H1 (cell line): ENCODE data around the gene PAX4. TPM values are rescaled to one million over a fixed set of nuclear protein-coding genes. Genes with fewer than 3 reads are reported as not detected.

ENCODE experiments used
- CTCF ChIA-PET: fragments of 300-600 bp; sonication (Branson Sonifier 250); formaldehyde crosslinking; loops from one replicate; lab custom pipeline; 2021; ENCODE audit not compliant: partially characterized antibody; lab: Charles Lee
- POLR2A ChIA-PET: fragments of 300-600 bp; sonication (Branson Sonifier 250); formaldehyde crosslinking; loops from one replicate; lab custom pipeline; 2021; ENCODE audit warnings: inconsistent platforms; ENCODE audit not compliant: partially characterized antibody; lab: Charles Lee
- DNase-seq, 2 experiments: peaks; one replicate each; pipeline versions ENCODE4 v3.0.0 to v3.0.0-alpha.2; 2010 to 2022; ENCODE audit warnings: low spot score in 2 of 2, low read depth in 1 of 2, mixed read lengths in 1 of 2
- FAIRE-seq: peaks from 2 replicates; lab custom pipeline; 2011; peaks lifted over from hg19 to GRCh38; lab: Jason Lieb, UNC
- H2AFZ ChIP-seq: 2 replicates; pipeline ENCODE4 v1.8.1; 2012; ENCODE audit warnings: low read length, inconsistent platforms
- H2AK5ac ChIP-seq: 2 replicates; pipeline ENCODE4 v1.6.1; 2013; ENCODE audit warnings: low read depth, low read length
- H2BK120ac ChIP-seq: replicated peaks from 2 replicates; pipeline ENCODE3; 2013; ENCODE audit warnings: low read depth, low read length, inconsistent platforms
- H2BK12ac ChIP-seq: 2 replicates; pipeline ENCODE4 v1.6.1; 2013; ENCODE audit warnings: low read depth, low read length
- H2BK15ac ChIP-seq: 2 replicates; pipeline ENCODE4 v1.6.1; 2013; ENCODE audit warnings: low read length
- H2BK20ac ChIP-seq: 2 replicates; pipeline ENCODE4 v1.6.1; 2013; ENCODE audit warnings: low read length
- H2BK5ac ChIP-seq: 2 replicates; pipeline ENCODE4 v1.6.1; 2013; ENCODE audit warnings: low read depth, low read length
- H3K14ac ChIP-seq: 2 replicates; pipeline ENCODE4 v1.6.1; 2013; ENCODE audit warnings: inconsistent platforms; ENCODE audit not compliant: insufficient read length
- H3K18ac ChIP-seq: 2 replicates; pipeline ENCODE4 v1.6.1; 2013; ENCODE audit warnings: low read length; ENCODE audit errors: extremely low read depth
- H3K23ac ChIP-seq: 2 replicates; pipeline ENCODE4 v1.6.1; 2013; ENCODE audit warnings: inconsistent platforms; ENCODE audit not compliant: insufficient read length
- H3K23me2 ChIP-seq: 2 replicates; pipeline ENCODE4 v1.6.1; 2013; ENCODE audit warnings: low read depth, low read length
- H3K27ac ChIP-seq: 2 replicates; pipeline ENCODE4 v1.6.1; 2011; ENCODE audit warnings: low read depth, low read length, inconsistent platforms
- H3K27me3 ChIP-seq, 4 experiments: replicated peaks in 1 of 4; 1 replicate in 1 of 4; 2 replicates in 3 of 4; pipeline versions ENCODE4 v1.6.1 to v1.8.1; 2011 to 2013; ENCODE audit warnings: low read length in 3 of 4, mild to moderate bottlenecking in 3 of 4, inconsistent platforms in 2 of 4, mixed read lengths in 2 of 4, moderate library complexity in 1 of 4; ENCODE audit not compliant: control insufficient read depth in 3 of 4, insufficient read depth in 3 of 4; ENCODE audit errors: extremely low read depth in 1 of 4
- H3K36me3 ChIP-seq, 4 experiments: 2 replicates each; pipeline versions ENCODE4 v1.6.1 to v1.8.1; 2011 to 2013; ENCODE audit warnings: mild to moderate bottlenecking in 4 of 4, low read length in 3 of 4, moderate library complexity in 2 of 4, control low read depth in 1 of 4, inconsistent platforms in 1 of 4; ENCODE audit not compliant: insufficient read depth in 4 of 4, control insufficient read depth in 2 of 4
- H3K4ac ChIP-seq: replicated peaks from 2 replicates; pipeline ENCODE3; 2013; ENCODE audit warnings: low read length, low read depth, mixed read lengths, inconsistent platforms; ENCODE audit not compliant: insufficient read length
- H3K4me1 ChIP-seq, 4 experiments: replicated peaks in 1 of 4; 1 replicate in 1 of 4; 2 replicates in 3 of 4; pipeline versions ENCODE4 v1.6.1 to v1.8.1; 2011 to 2013; ENCODE audit warnings: low read length in 3 of 4, inconsistent platforms in 2 of 4, mixed read lengths in 1 of 4; ENCODE audit not compliant: insufficient read depth in 4 of 4, control insufficient read depth in 3 of 4
- H3K4me2 ChIP-seq, 2 experiments: 2 replicates each; pipeline versions ENCODE4 v1.6.1 to v1.8.1; 2011 to 2013; ENCODE audit warnings: low read depth in 2 of 2, low read length in 2 of 2, control low read depth in 1 of 2, inconsistent platforms in 1 of 2, mild to moderate bottlenecking in 1 of 2; ENCODE audit not compliant: insufficient read depth in 1 of 2
- H3K4me3 ChIP-seq, 4 experiments: fragments of 200-600, 300-600 bp in 1 of 4; sonication (generic), shearing (Covaris generic), sonication (Bioruptor Twin) in 1 of 4; 2 replicates each; pipeline versions ENCODE4 v1.5.1 to v1.8.1; 2011 to 2016; ENCODE audit warnings: low read length in 4 of 4, low read depth in 3 of 4, control low read depth in 2 of 4, inconsistent platforms in 2 of 4, mild to moderate bottlenecking in 2 of 4, mixed read lengths in 1 of 4, moderate library complexity in 1 of 4; ENCODE audit not compliant: insufficient read depth in 2 of 4; ENCODE audit errors: extremely low read depth in 1 of 4
- H3K56ac ChIP-seq: replicated peaks from 2 replicates; pipeline ENCODE3; 2013; ENCODE audit warnings: low read depth, mild to moderate bottlenecking, mixed read lengths, low read length, inconsistent platforms; ENCODE audit not compliant: insufficient read length
- H3K79me1 ChIP-seq: 2 replicates; pipeline ENCODE4 v1.6.1; 2013; ENCODE audit warnings: low read depth, low read length, control low read depth
- H3K79me2 ChIP-seq, 2 experiments: 2 replicates each; pipeline versions ENCODE4 v1.6.1 to v1.8.1; 2012 to 2013; ENCODE audit warnings: low read length in 2 of 2, mild to moderate bottlenecking in 2 of 2, inconsistent platforms in 1 of 2; ENCODE audit not compliant: insufficient read depth in 2 of 2, control insufficient read depth in 1 of 2
- H3K9ac ChIP-seq, 4 experiments: replicated peaks in 1 of 4; 1 replicate in 1 of 4; 2 replicates in 3 of 4; pipeline versions ENCODE4 v1.6.1 to v1.8.1; 2011 to 2013; ENCODE audit warnings: low read depth in 3 of 4, low read length in 3 of 4, control low read depth in 2 of 4, mild to moderate bottlenecking in 2 of 4, moderate library complexity in 2 of 4, inconsistent platforms in 1 of 4; ENCODE audit errors: extremely low read depth in 1 of 4
- H3K9me3 ChIP-seq, 2 experiments: 2 replicates each; pipeline versions ENCODE4 v1.6.1 to v1.8.1; 2012 to 2013; ENCODE audit warnings: mild to moderate bottlenecking in 2 of 2, moderate library complexity in 2 of 2, control low read depth in 1 of 2, inconsistent platforms in 1 of 2, low read depth in 1 of 2, low read length in 1 of 2, mixed read lengths in 1 of 2; ENCODE audit not compliant: insufficient read depth in 2 of 2
- H4K20me1 ChIP-seq, 2 experiments: replicated peaks in 1 of 2; 2 replicates each; pipeline versions ENCODE3 to v1.8.1; 2011 to 2013; ENCODE audit warnings: inconsistent platforms in 2 of 2, low read length in 2 of 2, mild to moderate bottlenecking in 1 of 2; ENCODE audit not compliant: insufficient read depth in 2 of 2, control insufficient read depth in 1 of 2
- H4K5ac ChIP-seq: 2 replicates; pipeline ENCODE4 v1.6.1; 2013; ENCODE audit warnings: low read length, low read depth, mixed read lengths, inconsistent platforms; ENCODE audit not compliant: insufficient read length
- H4K8ac ChIP-seq: 2 replicates; pipeline ENCODE4 v1.8.0; 2013; ENCODE audit warnings: mild to moderate bottlenecking, moderate library complexity, low read length, inconsistent platforms; ENCODE audit not compliant: insufficient read depth; ENCODE audit errors: extremely low read depth
- H4K91ac ChIP-seq: replicated peaks from 2 replicates; pipeline ENCODE3; 2013; ENCODE audit warnings: low read length, mixed read lengths, inconsistent platforms; ENCODE audit not compliant: insufficient read length
- HDAC2 ChIP-seq, 2 experiments: fragments of 300-600 bp in 1 of 2; sonication (generic) in 1 of 2; IDR thresholded peaks; 2 replicates each; pipeline ENCODE4 v1.6.1; 2011 to 2012; ENCODE audit warnings: low read depth in 2 of 2, low read length in 2 of 2, mild to moderate bottlenecking in 2 of 2, moderate library complexity in 2 of 2, borderline replicate concordance in 1 of 2, inconsistent platforms in 1 of 2
- JUND ChIP-seq: IDR thresholded peaks from 2 replicates; pipeline ENCODE4 v1.6.1; 2011; ENCODE audit warnings: mild to moderate bottlenecking, improper control_type of control experiment, low read length
- RAD21 ChIP-seq, 2 experiments: IDR thresholded peaks in 1 of 2; conservative IDR thresholded peaks in 1 of 2; 2 replicates each; pipeline ENCODE4 v1.6.1; 2011; ENCODE audit warnings: low read depth in 2 of 2, low read length in 2 of 2, improper control_type of control experiment in 1 of 2, inconsistent platforms in 1 of 2, mild to moderate bottlenecking in 1 of 2, moderate library complexity in 1 of 2
- SIN3A ChIP-seq, 2 experiments: IDR thresholded peaks in 1 of 2; conservative IDR thresholded peaks in 1 of 2; 2 replicates each; pipeline ENCODE4 v1.6.1; 2011 to 2012; ENCODE audit warnings: low read length in 2 of 2, improper control_type of control experiment in 1 of 2, low read depth in 1 of 2, mild to moderate bottlenecking in 1 of 2
- SIRT6 ChIP-seq: IDR thresholded peaks from one replicate; pipeline ENCODE4 v1.7.1; 2012; ENCODE audit warnings: low read length, inconsistent platforms
- SUZ12 ChIP-seq: fragments of 200-600 bp; sonication (generic); IDR thresholded peaks from 2 replicates; pipeline ENCODE4 v1.6.1; 2012; ENCODE audit warnings: mild to moderate bottlenecking, inconsistent platforms, low read length, moderate library complexity, mixed read lengths
- TAF1 ChIP-seq: IDR thresholded peaks from 2 replicates; pipeline ENCODE4 v1.6.1; 2011; ENCODE audit warnings: mild to moderate bottlenecking, low read depth, low read length
- TCF12 ChIP-seq: IDR thresholded peaks from 2 replicates; pipeline ENCODE4 v1.6.1; 2011; ENCODE audit warnings: low read depth, mild to moderate bottlenecking, low read length
- TEAD4 ChIP-seq: IDR thresholded peaks from 2 replicates; pipeline ENCODE4 v1.6.1; 2012; ENCODE audit warnings: low read depth, low read length, inconsistent platforms, mixed read lengths
- YY1 ChIP-seq: IDR thresholded peaks from 2 replicates; pipeline ENCODE4 v1.6.1; 2011; ENCODE audit warnings: low read depth, mild to moderate bottlenecking, low read length
- ZNF274 ChIP-seq: IDR thresholded peaks from 2 replicates; pipeline ENCODE4 v1.7.0; 2012; ENCODE audit warnings: low read length, borderline replicate concordance; ENCODE audit errors: extremely low read depth
- WGBS, 2 experiments: shearing (Covaris generic) in 1 of 2; methylation state at CpG; one replicate each; pipeline versions ENCODE4 v1.1.6 to v1.1.7; 2013 to 2015; ENCODE audit warnings: low lambda C conversion rate in 2 of 2, mixed read lengths in 2 of 2, inconsistent platforms in 1 of 2, low coverage in 1 of 2, missing lambda C conversion rate in 1 of 2; ENCODE audit not compliant: insufficient replicate concordance in 2 of 2, insufficient coverage in 1 of 2, insufficient read length in 1 of 2; ENCODE audit errors: extremely low coverage in 1 of 2, missing lambda C conversion rate in 1 of 2; 5-methylcytosine and 5-hydroxymethylcytosine counted together
- polyA plus RNA-seq, 7 experiments: library from polyadenylated mRNA; depleted of rRNA in 3 of 7; stranded (reverse) in 5 of 7; unstranded in 2 of 7; fragments of >200 nt in 5 of 7; fragments of 200-250 nt in 2 of 7; gene quantifications; 1 replicate in 5 of 7; 2 replicates in 1 of 7; 4 replicates in 1 of 7; pipeline versions ENCODE4 v1.2.1 to v1.2.3, GENCODE V29; 2011 to 2013; ENCODE audit warnings: missing spikeins in 2 of 7, mixed read lengths in 2 of 7
- total RNA-seq: library from RNA; stranded (reverse); fragmentation: NEBNext Ultra II Directional; extraction: Animal tissue kit (Norgen Biotek cat#: 25700); gene quantifications from 2 replicates; pipeline ENCODE4 v1.2.1, GENCODE V29; 2021

PAX4 gene
- total and polyA plus RNA-seq, 2 of the 8 experiments (the other 6 are each of a cell fraction or from before 2014, with no cell fraction given): 0.20 TPM; not detected in 1

DNA sequence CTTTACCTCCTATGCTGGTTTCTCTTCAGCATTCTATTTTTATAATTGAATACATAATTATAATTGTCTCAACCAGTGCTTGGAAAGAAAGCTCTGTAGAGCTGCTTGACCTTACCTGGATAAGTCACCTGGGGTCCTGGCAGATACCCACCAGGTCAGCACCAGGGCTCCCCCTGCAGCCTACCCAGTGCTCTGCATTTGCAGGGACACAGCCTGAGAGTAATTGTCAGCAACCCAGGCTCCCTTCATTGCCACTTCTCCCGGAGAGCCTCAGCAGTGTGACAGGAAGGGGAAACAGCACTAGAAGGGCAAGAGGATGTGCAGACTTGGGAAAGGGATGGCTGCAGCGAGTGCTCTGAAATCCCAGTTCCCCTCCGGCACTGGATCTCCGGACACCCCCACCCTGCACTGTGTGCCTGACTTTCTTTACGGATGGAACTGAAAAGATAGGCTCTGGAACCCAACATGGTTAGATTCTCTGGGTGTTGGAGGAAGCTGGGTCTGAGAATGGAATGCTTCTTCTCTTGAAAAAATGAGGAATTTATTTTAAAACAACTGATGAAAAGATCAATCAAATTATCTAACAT, 11.4 kb upstream of the PAX4 start:
- 0 out of 2 replicates have a peak overlapping the region, but pooled peaks have one; percentile 13 for H2BK20ac ChIP-seq
- CTCF ChIA-PET: interaction anchor here (0.6 to 5.2 kb wide), 55 partner anchors 10 to 579 kb away, joined by 3 to 115 read pairs (median 4); partner anchors contain the start of genes ARF5, FSCN3, GCC1 and PAX4
- no peak overlapping the region for H4K5ac ChIP-seq
- H3K18ac ChIP-seq: 0 out of 2 replicates have a peak overlapping the region, but pooled peaks have one; percentile 60
- no peaks in the 10 kb centered on the region for H3K79me1 ChIP-seq
- no peak overlapping the region for H3K4ac ChIP-seq
- no peaks in the 10 kb centered on the region; a peak in 2 of 7 replicates for H3K27me3 ChIP-seq
- 0 out of 2 replicates have a peak overlapping the region, but pooled peaks have one; percentile 68 for H2BK12ac ChIP-seq
- H3K14ac ChIP-seq: no peak overlapping the region
- peak overlapping the region; percentile 97; the same call in 1 of the 2 replicates for H2BK15ac ChIP-seq
- peak overlapping the region in 3 of 4 experiments; percentile 10 to 39 (median 19); a peak in 3 of 8 replicates for H3K4me3 ChIP-seq
- H3K4me2 ChIP-seq: peak overlapping the region; percentile 8 to 57; a peak in 2 of 4 replicates
- DNase-seq (peak; percentile 80 to 94), FAIRE-seq (peak; percentile 70)
- H4K91ac ChIP-seq: no peak overlapping the region
- peak overlapping the region; percentile 8 for H2BK120ac ChIP-seq
- no peaks in the 10 kb centered on the region for H3K36me3 ChIP-seq
- H3K4me1 ChIP-seq: peaks cover 0 to 6% (median 2%) of the 10 kb centered on the region in 4 experiments; a peak in 4 of 7 replicates
- no peaks in the 10 kb centered on the region for H3K79me2 ChIP-seq
- no peak overlapping the region for H3K27ac ChIP-seq
- H3K23ac ChIP-seq: no peak overlapping the region
- H2AFZ ChIP-seq: peak overlapping the region; percentile 100
- H3K56ac ChIP-seq: no peak overlapping the region
- H2AK5ac ChIP-seq: no peak overlapping the region
- no peak overlapping the region for H4K8ac ChIP-seq
- H3K9ac ChIP-seq: no peak overlapping the region; a peak in 1 of 7 replicates
- WGBS, 2 experiments: 24% methylated on average over 5 of the region's 5 CpGs; no CpG with 5 or more reads in 1 of the 2 experiments
- H3K23me2 ChIP-seq: no peaks in the 10 kb centered on the region; the same call in 1 of the 2 replicates
- H4K20me1 ChIP-seq: no peaks in the 10 kb centered on the region
- no peaks in the 10 kb centered on the region for H3K9me3 ChIP-seq
- POLR2A ChIA-PET: interaction anchor here (0.5 to 3.2 kb wide), 7 partner anchors 9 to 669 kb away, joined by 3 to 14 read pairs (median 4); no protein-coding TSS in a partner anchor
- H2BK5ac ChIP-seq: no peak overlapping the region
- TF ChIP-seq SIN3A (conservative IDR thresholded peaks at IDR 0.05 in 1 of 2, IDR thresholded peaks at IDR 0.05 in 1 of 2; ENCODE audit: low read depth in 1 of 2, low read length in 2 of 2): peak; percentile 67; a peak in 1 of 4 replicates
- no peak for TF ChIP-seq TCF12
- TF ChIP-seq HDAC2 (IDR thresholded peaks at IDR 0.05; ENCODE audit: borderline replicate concordance in 1 of 2, low read depth in 2 of 2, low read length in 2 of 2): 0 out of 4 replicates have a peak, but pooled peaks of 1 of the 2 experiments have one; percentile 59
- peak; percentile 86 to 87 for TF ChIP-seq RAD21 (IDR thresholded peaks at IDR 0.05 in 1 of 2, conservative IDR thresholded peaks at IDR 0.05 in 1 of 2; ENCODE audit: low read depth in 2 of 2, low read length in 2 of 2)
- TF ChIP-seq SUZ12: no peak
- TF ChIP-seq TEAD4: no peak
- TF ChIP-seq YY1: 0 out of 2 replicates have a peak, but pooled peaks have one; percentile 26
- no peak for TF ChIP-seq SIRT6
- TF ChIP-seq JUND: 0 out of 2 replicates have a peak, but pooled peaks have one; percentile 14
- TF ChIP-seq TAF1: peak; percentile 28; the same call in 1 of the 2 replicates
- no peak for TF ChIP-seq ZNF274
